SK-N-MC (cell line): ENCODE measurements around the gene FAM83E.

Experiments used
- EZH2 ChIP-seq: fragments of 200-600 bp; sonication (generic); IDR thresholded peaks from one replicate; pipeline ENCODE4 v1.6.1; 2017; ENCODE audit warnings: antibody characterized with exemption
- FOXP2 ChIP-seq: optimal IDR thresholded peaks from 2 replicates; pipeline ENCODE3; 2011; ENCODE audit warnings: mild to moderate bottlenecking, moderate library complexity; ENCODE audit not compliant: insufficient read depth; ENCODE audit errors: extremely low read length, control extremely low read depth
- POLR2AphosphoS5 ChIP-seq: IDR thresholded peaks from 2 replicates; pipeline ENCODE4 v1.6.1; 2012; ENCODE audit warnings: mild to moderate bottlenecking, low read depth, low read length, borderline replicate concordance

GRCh38 chr19:48627865-48628314, 13.0 kb upstream of the FAM83E start:
- TF ChIP-seq EZH2, result no peak
- no peak for TF ChIP-seq POLR2AphosphoS5
- TF ChIP-seq FOXP2, result no peak
